Right kidney (tissue), 1 donor: Measurements from ENCODE around the gene OCIAD1.
"Not testable (repeated sequence)": the region's sequence is repeated elsewhere in the genome, so short reads cannot be mapped to it uniquely, and the experiment has no call there.

Experiments
- DNase-seq: peaks from one replicate; pipeline ENCODE4 v3.0.0-alpha.2; 2016

Gene OCIAD1

GRCh38 chr4:48812866-48813265, 18.0 kb upstream of the OCIAD1 start:
- no peak for DNase-seq

- no peak for DNase-seq
Measured at GRCh38 chr4:48813964-48814363, 16.9 kb upstream of the OCIAD1 start.

GRCh38 chr4:48815483-48815882, 15.4 kb upstream of the OCIAD1 start:
- DNase-seq, result no peak

- not testable (repeated sequence) for DNase-seq
Measured at GRCh38 chr4:48816297-48816696, 14.6 kb upstream of the OCIAD1 start.

- no peak for DNase-seq
Measured at GRCh38 chr4:48816971-48817370, 13.9 kb upstream of the OCIAD1 start.

- DNase-seq, result not testable (repeated sequence)
Measured at GRCh38 chr4:48821431-48821830, 9.5 kb upstream of the OCIAD1 start.

GRCh38 chr4:48827622-48828021, 3.3 kb upstream of the OCIAD1 start:
- no peak for DNase-seq

- DNase-seq, result no peak
Measured at GRCh38 chr4:48831532-48832030, 693 bp downstream of the OCIAD1 start.

- DNase-seq, result no peak
Measured at GRCh38 chr4:48832571-48832970, 1.7 kb downstream of the OCIAD1 start.

- no peak for DNase-seq
Measured at GRCh38 chr4:48836658-48837057, 5.8 kb downstream of the OCIAD1 start.

- DNase-seq, result no peak
Measured at GRCh38 chr4:48841045-48841827, 10.3 kb downstream of the OCIAD1 start.

GRCh38 chr4:48844843-48845242, 14.0 kb downstream of the OCIAD1 start:
- no peak for DNase-seq

GRCh38 chr4:48848799-48849198, 17.9 kb downstream of the OCIAD1 start:
- DNase-seq, result not testable (repeated sequence)

- DNase-seq, result no peak
Measured at GRCh38 chr4:48851651-48852050, 20.8 kb downstream of the OCIAD1 start.

- DNase-seq, result no peak
Measured at GRCh38 chr4:48853604-48854394, 22.9 kb downstream of the OCIAD1 start.

GRCh38 chr4:48854395-48854683, 23.5 kb downstream of the OCIAD1 start:
- no peak for DNase-seq

GRCh38 chr4:48854982-48855381, 24.1 kb downstream of the OCIAD1 start:
- no peak for DNase-seq

- no peak for DNase-seq
Measured at GRCh38 chr4:48858130-48858529, 27.2 kb downstream of the OCIAD1 start.

- no peak for DNase-seq
Measured at GRCh38 chr4:48862038-48862437, 31.1 kb downstream of the OCIAD1 start.

- no peak for DNase-seq
Measured at GRCh38 chr4:48862661-48863060, 31.8 kb downstream of the OCIAD1 start.

GRCh38 chr4:48863728-48864127, 32.8 kb downstream of the OCIAD1 start:
- DNase-seq, result no peak

GRCh38 chr4:48864696-48865095, 33.8 kb downstream of the OCIAD1 start:
- DNase-seq, result not testable (repeated sequence)

- DNase-seq, result no peak
Measured at GRCh38 chr4:48877827-48878535, 47.1 kb downstream of the OCIAD1 start.
